Retina (tissue), 1 donor: ENCODE results near the gene CACNA1A.
"Not testable (repeated sequence)": the region's sequence is repeated elsewhere in the genome, so short reads cannot be mapped to it uniquely, and the experiment has no call there.

Source experiments
- DNase-seq: peaks from one replicate; pipeline ENCODE4 v3.0.0-alpha.2; 2016

Gene CACNA1A

DNA sequence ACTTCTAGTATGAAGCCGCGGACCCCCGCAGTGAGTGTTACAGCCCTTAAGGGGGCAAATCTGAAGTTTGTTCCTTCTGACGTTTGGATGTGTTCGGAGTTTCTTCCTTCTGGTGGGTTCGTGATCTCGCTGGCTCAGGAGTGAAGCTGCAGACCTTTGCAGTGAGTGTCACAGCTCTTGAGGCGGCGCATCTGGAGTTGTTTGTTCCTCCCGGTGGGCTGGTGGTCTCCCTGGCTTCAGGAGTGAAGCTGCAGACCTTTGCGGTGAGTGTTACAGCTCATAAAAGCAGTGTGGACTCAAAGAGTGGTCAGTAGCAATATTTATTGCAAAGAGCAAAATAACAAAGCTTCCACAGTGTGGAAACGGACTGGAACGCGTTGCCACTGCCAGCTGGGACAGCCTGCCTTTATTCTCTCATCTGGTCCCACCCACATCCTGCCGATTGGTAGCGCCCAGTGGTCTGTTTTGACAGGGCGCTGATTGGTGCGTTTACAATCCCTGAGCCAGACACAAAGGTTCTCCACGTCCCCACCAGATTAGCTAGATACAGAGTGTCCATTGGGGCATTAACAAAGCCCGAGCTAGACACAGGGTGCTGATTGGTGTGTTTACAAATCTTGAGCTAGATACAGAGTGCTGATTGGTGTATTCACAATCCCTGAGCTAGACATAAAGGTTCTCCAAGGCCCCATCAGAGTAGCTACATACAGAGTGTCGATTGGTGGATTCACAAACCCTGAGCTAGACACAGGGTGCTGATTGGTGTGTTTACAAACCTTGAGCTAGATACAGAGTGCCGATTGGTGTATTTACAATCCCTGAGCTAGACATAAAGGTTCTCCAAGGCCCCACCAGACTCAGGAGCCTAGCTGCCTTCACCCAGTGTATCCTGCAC, 320.3 kb downstream of the CACNA1A start:
- DNase-seq = not testable (repeated sequence)

DNA sequence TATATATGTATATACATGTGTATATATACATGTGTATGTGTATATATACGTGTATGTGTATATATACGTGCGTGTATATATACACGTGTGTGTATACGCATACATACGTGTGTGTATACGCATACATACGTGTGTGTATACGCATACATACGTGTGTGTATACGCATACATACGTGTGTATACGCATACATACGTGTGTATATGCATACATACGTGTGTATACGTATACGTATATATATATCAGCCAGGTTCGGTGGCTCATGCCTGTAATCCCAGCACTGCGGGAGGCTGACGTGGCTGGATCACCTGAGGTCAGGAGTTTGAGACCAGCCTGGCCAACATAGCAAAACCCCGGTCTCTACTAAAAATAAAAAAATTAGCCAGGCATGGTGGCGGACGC, 321.4 kb downstream of the CACNA1A start:
- not testable (repeated sequence) for DNase-seq

DNA sequence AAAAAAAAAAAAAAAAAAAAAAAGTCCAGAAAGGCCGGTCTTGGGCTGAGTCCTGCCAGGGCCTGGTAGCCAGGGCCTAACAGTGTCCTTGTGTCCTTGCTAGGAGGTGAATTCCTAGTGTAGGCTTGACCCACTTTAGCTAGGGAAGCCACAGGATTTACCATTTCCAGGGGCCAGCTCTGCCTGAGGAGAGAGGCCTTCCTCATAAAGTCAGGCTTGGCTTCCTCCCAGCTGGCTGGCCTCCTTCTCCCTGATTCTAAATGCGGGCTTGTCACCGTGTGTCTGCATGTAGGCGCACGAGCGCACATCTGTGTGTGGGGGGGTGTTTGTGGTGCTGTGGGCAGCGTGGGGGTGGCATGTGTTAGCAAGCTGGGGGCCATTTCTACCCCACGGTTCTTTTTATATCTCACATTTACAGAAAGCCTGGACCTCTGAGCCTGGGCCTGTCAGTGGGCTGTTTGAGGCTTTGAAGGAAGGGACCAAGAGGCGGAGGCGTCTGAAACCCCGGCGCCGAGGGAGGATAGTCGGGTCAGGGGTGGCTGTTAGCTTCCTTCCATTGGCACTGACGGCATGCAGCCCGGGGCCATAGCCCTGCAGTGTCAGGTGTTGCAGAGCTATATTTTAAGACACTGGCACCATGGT, 324.4 kb downstream of the CACNA1A start:
- DNase-seq = peak; percentile 54

DNA sequence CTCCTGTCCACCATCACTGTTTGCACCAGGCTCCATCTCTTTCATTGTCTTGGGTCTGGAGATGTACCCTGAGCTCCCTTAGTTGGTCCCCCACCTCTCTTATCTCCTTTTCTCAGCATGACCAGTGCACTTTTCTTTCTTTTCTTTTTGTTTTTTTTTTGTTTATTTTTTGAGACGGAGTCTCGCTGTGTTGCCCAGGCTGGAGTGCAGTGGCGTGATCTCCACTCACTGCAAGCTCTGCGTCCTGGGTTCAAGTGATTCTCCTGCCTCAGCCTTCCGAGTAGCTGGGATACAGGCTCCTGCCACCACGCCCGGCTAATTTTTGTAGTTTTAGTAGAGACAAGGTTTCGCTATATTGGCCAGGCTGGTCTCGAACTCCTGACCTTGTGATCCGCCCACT, 328.0 kb downstream of the CACNA1A start:
- not testable (repeated sequence) for DNase-seq

DNA sequence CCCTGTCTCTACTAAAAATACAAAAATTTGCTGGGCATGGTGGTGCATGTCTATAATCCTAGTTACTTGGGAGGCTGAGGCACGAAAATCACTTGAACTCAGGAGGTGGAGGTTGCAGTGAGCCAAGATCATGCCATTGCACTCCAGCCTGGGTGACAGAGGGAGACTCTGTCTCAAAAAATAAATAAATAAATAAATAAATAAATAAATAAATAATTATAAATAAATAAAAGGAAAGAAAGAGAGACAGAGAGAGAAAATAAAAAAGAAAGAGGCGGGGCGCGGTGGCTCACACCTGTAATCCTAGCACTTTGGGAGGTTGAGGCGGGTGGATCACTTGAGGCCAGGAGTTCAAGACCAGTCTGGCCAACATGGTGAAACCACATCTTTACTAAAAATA, 328.7 kb downstream of the CACNA1A start:
- DNase-seq = not testable (repeated sequence)

DNA sequence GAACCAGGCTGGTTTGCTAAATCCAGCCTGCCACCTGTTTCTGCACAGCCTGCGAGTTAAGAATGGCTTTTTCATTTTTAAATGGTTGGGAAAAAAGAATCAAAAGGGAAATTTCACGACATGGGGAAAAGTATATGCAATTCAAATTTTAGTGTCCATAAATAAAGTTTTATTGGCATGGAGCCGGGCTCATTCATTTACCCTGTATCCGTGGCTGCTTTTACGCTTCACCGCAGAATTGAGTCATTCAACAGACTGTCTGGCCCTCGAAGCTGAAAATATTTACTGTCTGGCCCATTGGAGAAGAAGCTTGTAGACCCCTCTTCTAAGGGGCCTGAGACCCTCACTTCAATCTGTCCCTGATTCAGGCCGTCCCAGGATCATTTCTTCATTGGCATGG, 329.9 kb downstream of the CACNA1A start:
- no peak for DNase-seq

DNA sequence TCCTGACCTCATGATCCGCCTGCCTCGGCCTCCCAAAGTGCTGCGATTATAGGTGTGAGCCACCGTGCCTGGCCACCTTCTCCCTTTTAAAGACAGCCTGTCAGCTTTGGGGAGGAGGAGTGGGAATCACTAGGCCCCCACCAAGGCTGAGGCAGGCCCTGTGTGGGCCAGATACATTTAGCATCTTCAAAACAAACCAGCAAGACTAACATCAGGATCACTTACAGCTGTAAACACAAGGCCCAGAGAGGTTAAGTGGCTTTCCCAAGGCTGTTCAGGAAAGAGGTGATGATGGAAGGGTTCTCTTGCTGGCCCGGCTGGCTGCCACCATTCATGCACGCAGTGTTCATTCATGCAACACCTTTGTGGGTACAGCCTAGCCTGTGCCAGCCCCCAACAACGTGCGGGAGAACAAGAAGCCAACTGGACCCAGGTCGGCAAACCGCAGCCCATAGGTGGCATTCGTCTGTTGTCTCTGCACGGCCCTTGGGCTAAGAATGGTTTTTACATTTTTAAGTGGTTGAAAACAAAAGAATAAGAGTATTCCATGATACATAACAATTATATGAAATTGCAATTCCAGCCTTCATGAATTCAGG, 333.0 kb downstream of the CACNA1A start:
- DNase-seq = no peak

DNA sequence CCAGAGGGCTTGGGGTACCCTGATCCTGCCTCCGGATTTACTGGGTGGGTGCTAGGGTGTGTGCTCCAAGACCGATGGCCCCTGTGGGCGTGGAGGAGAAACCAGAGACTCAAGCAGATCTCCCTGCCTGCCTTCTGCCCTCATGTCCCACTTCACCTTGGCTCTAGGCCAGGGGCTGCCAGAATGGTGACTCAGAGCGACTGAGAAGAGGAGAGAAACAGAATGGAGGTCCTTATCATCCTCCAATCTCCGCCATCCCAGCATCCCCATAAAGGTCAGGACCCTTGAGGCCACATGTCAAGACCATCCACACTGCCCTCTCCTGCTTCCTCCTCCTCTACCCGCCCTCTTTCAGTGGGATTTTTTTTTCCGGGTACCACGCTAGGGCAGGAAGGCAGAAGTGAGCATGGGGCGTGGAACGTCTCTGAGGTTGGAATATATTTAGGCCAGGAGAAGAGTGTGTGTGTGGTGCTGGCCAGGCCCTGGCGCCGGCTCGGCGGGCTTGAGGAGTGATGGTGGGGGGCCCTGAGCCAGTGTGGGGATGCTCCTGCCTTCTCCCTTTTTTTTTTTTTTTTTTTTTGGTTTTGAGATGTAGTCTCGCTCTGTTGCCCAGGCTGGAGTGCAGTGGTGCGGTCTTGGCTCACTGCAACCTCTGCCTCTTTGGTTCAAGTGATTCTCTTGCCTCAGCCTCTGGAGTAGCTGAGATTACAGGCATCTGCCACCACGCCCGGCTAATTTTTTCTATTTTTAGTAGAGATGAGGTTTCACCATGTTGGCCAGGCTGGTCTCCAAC, 333.7 kb downstream of the CACNA1A start:
- DNase-seq = no peak

DNA sequence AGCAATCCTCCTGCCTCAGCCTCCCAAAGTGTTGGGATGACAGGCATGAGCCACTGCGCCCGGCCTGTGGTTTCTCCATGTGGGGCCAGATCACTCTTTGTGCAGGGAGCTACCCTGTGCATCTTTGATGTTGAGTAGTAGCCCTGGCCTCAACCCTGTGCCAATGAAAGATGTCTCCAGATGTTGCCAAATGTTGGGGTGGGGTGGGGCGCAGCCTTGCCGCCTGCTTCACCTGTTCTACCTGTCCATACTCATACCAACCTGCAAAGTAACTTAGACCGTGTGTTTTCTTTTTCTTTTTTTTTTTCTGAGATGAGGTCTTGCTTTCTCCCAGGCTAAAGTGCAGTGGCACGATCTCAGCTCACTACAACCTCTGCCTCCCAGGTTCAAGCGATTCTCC, 335.1 kb downstream of the CACNA1A start:
- no peak for DNase-seq

DNA sequence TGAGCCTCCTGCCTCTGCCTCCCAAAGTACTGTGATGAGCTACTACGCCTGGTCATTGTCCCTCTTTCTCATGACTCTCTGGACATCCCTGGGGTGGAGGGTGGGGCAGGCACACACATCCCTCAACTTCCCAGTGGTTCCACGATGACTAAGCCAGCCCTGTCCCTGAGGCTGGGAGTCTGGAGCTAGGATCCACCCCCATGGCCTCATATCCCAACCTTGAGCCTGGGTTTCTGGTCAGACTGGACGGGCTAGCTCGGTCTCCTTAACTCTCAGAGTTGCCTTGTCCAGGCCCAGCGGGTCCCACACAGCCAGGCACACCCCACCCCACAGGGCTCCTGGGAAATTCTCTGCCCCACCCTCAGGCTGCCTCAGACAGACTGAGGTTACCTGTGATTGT, 336.5 kb downstream of the CACNA1A start:
- no peak for DNase-seq

DNA sequence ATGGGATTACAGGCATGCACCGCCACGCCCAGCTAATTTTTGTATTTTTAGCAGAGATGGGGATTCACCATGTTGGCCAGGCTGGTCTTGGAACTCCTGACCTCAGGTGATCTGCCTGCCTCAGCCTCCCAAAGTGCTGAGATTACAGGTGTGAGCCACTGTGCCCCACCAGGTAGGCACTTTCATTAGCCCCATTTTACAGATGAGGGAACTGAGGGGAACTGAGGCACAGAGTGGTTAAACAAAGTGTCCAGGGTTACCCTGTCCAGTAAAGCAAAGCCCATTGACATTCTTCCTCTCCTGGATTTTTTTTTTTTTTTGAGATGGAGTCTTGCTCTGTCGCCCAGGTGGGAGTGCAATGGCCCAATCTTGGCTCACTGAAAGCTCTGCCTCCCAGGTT, 340.1 kb downstream of the CACNA1A start:
- not testable (repeated sequence) for DNase-seq

DNA sequence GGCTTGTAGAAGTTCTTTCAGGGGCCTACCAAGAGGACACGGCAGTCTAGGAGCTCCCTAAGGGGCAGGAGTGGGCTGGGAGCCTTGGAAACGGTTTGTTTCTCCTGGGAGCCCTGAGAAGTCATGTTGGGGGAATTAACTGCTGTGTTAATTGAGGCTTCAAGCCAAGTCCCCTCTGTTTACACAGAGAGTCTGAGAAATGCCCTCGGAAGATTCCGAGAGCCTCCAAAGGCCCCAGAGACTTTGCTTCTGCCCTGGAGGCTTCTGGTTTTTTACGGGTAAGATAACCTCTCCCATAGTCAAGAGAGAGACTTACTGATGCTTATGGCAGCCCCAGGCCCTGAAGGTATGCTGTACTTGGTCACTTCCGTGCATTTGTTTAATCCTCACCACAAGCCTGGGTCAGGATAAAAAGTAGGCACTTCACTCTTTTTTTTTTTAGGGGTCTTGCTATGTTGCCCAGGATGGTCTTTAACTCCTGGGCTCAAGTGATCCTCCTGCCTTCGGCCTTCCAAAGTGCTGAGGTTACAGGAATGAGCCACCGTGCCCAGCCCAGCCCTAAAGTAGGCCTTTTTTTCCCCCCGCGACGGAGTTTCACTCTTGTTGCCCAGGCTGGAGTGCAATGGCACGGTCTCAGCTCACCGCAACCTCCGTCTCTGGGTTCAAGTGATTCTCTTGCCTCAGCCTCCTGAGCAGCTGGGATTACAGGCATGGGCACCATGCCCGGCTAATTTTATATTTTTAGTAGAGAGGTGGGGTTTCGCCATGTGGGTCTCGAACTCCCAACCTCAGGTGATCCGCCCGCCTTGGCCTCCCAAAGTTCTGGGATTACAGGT, 340.9 kb downstream of the CACNA1A start:
- no peak for DNase-seq

DNA sequence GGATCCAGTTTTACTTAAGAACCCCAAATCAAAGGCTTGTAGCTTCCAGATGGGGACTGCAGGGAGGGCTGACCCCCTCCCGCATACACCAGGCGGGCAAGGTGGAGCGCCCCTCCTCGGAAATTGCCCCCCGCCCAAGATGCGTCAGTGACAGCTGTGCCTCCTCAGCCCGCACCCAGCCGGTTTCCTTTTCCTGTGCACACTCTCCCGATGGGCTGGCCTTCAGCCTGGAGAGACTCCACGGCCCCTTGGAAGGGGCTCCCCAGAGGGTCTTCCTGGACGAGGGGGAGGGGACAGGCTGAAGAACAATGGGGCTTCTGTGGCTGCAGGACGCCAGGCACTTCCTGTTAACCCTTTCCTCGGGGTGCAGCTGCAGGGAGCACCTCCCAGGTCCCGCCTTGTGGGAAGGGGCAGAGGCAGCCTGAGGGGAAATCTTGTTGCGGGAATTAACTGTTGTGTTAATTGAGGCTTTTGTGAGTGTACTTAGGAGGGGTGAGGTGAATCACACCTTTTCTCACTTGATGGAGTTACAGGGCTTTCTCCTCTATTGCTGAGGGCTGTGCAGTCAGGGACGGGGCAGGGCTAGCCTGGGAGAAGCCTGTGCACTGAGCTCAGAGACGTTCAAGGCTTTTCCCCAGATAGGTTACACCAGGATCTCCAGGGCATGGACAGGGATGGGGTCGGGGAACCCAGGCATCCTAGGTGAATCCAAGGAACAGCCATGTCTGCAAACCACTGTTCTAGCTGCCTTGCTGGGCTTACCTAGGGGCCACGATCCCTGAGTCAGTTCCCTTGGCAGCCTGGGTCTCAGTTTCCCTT, 341.7 kb downstream of the CACNA1A start:
- peak; percentile 92 for DNase-seq

DNA sequence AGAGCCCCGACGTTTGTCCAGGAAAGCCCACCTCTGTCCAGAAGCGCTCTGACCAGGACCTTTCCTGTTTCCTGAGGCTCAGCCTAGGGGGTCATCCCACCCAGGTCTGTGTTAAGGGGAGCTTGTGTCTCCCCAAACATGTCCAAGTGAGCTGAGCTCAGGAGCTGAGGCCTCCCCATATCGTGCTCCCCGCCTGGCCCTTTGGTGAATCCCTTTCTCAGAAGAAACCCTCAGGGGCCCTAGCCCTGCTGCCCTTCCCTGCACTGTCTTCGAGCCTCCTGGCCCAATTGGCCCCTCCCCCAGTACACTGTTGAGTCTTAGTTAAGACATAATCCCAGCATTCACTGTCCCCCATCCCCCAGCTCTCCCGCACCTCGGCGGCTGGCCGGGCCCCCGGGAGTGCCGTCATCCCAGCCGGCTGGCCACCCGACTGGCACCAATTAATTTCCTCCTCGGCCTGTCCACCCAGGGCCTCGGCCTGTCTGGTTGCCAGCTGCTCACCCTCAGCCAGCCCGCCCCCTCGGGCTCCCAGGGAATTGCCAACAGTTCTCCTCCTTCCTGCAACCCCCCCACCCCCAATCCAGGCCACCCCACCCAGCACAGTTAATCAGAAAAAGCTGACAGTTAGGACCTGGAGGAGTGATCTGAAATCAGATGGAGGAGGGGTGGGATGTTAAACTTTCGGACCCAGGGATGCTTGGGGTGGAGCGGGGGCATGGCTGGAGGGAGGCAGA, 342.5 kb downstream of the CACNA1A start:
- DNase-seq = peak; percentile 93

DNA sequence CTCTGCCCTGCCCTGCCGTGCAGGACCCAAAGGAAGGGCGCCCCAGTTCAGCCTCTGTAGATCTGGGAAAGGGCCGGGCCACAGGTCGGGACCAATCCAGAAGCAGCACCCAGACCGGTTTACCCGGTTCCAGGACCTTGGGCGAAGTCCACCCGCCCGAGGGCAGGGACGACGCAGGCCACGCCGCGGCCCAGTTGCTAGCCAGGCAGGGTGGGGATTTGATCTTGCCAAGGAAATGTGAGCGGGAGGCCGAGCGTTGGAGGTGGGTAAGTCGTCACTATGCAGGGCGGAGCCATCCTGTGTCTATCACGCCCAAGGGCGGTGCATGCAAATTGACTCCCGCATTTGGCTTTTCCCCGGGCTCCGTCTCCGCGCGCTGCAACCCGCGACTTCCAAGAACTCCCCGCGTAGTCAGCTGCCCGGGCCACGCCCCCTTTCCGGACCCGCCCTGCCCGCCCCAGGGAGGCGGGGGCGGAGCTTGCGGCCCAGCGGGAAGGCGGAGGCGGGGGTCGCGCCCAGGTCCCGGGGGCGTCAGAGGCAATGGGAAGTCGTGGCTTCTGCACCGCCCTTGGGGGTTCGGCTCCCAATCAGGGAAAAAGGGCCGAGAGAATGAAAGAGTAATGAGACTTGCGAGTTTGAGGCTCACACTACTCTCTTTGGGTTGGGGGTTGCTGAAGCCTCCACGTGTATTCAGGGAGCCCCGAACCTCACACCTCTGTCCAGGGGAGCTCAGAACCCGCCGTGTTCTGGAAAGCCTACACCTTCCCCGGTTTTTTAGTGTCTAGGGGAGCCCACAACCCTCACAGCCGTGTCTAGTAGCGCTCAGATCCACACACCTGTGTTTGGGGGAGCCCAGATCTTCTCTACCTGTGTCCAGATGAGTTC, 343.3 kb downstream of the CACNA1A start:
- DNase-seq = peak; percentile 92

DNA sequence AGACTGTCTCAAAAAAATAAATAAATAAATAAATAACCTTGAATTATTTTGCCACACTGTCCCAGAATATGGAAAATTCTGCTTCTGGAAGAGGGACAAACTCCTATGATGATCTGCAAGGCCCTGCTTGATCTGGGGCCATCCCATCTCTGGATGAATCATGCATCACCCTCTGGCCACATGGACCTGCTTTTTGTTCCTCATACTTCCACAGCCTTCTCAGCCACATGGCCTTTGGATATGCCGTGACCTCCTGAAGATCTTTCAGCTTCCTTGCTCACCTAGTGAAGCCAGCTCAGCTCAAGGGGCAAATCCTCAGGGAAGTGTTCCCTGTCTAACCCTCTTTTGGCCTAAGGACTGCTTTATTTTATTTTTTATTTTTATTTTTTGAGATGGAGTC, 345.7 kb downstream of the CACNA1A start:
- no peak for DNase-seq

DNA sequence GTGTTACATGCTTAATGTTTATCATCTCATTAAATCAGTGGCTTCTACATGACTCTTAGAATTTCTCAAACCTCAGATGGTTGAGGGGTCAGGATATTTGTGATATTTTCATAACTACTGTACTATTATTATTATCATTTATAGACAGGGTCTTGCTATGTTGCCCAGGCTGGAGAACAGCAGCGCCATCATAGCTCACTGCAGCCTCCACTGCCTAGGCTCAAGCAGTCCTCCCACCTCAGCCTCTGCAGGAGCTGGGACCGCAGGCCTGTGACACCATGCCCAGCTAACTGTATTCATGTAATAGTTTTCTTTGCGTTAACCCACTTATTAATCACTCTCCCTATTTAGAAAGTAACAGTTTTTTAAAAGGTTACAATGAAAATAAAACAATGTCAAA, 346.6 kb downstream of the CACNA1A start:
- DNase-seq = no peak
